ENCODE measurements around the gene SSRP1. TPM values are rescaled to one million over a fixed set of nuclear protein-coding genes. Genes with fewer than 3 reads are reported as not detected.

Gene SSRP1
- total and polyA plus RNA-seq, 2 of the 4 experiments (the other 2 are of a cell fraction) = 106 to 146 TPM

GRCh38 chr11:57368845-57369232, 33.1 kb upstream of the SSRP1 start:
- ATAC-seq (ENCODE audit: low read depth) = no peak
- no peak overlapping the region for H2AFZ ChIP-seq (replicated peaks; ENCODE audit: low read length, poor library complexity)

More at GRCh38 chr11:57368845-57369232, 33.1 kb upstream of the SSRP1 start:
- H3K18ac ChIP-seq (ENCODE audit: low read depth, low read length) = no peak overlapping the region
- WGBS, 2 experiments (ENCODE audit: extremely low coverage in 2 of 2, insufficient read length in 1 of 2) = 43% methylated on average over 1 of the region's 5 CpGs; no CpG with 5 or more reads in 1 of the 2 experiments
- no peak overlapping the region for H3K56ac ChIP-seq (ENCODE audit: extremely low read depth, insufficient read depth, low read length)
- no peak overlapping the region for H2BK20ac ChIP-seq (ENCODE audit: low read depth, low read length)
- POLR2A ChIA-PET (ENCODE audit: unreplicated experiment) = no interaction called here
- peaks cover 39% of the 10 kb centered on the region for H3K27me3 ChIP-seq (ENCODE audit: control insufficient read depth, insufficient read depth, low read length)
- no peak overlapping the region for H3K4ac ChIP-seq (ENCODE audit: low read depth, low read length)
- no peak overlapping the region for H4K8ac ChIP-seq (ENCODE audit: low read depth in 2 of 2, low read length in 2 of 2)
- H3K4me1 ChIP-seq (ENCODE audit: control insufficient read depth, insufficient read depth, low read length) = no peaks in the 10 kb centered on the region
- no peaks in the 10 kb centered on the region for H3K79me1 ChIP-seq (ENCODE audit: low read depth in 1 of 2, low read length in 2 of 2)
- no TSS peak for BruUV-seq (replicated peaks)
- H3K9me1 ChIP-seq (ENCODE audit: insufficient read depth, low read length) = no peaks in the 10 kb centered on the region
- no peak overlapping the region for H3K9ac ChIP-seq (ENCODE audit: low read depth, low read length)
- H2AK9ac ChIP-seq (replicated peaks; ENCODE audit: low read depth, low read length, poor library complexity) = no peak overlapping the region
- H3K4me3 ChIP-seq (ENCODE audit: insufficient read depth, low read depth, low read length) = no peak overlapping the region
- DNase-seq = no peak
- TF ChIP-seq MXI1 (IDR thresholded peaks at IDR 0.05; ENCODE audit: borderline replicate concordance, low read depth, low read length) = no peak
- no peak for TF ChIP-seq SMC3 (IDR thresholded peaks at IDR 0.05; ENCODE audit: low read depth, low read length)
- TF ChIP-seq MAZ (IDR thresholded peaks at IDR 0.05; ENCODE audit: borderline replicate concordance, low read depth, low read length) = no peak
- TF ChIP-seq POLR2A (IDR thresholded peaks at IDR 0.05; ENCODE audit: low read depth, low read length) = no peak
- TF ChIP-seq USF2 (IDR thresholded peaks at IDR 0.05; ENCODE audit: low read depth, low read length) = no peak
- TF ChIP-seq CHD1 (IDR thresholded peaks at IDR 0.05; ENCODE audit: low read depth, low read length) = no peak
- no peak for TF ChIP-seq RCOR1 (IDR thresholded peaks at IDR 0.05; ENCODE audit: insufficient replicate concordance, low read length)
- no peak for TF ChIP-seq ELK1 (IDR thresholded peaks at IDR 0.05; ENCODE audit: borderline replicate concordance, low read depth, low read length)
- no peak for TF ChIP-seq RFX5 (IDR thresholded peaks at IDR 0.05; ENCODE audit: low read depth, low read length)
- no peak overlapping the region for H3K23ac ChIP-seq (ENCODE audit: low read depth, low read length)
- no peak overlapping the region for H2BK5ac ChIP-seq (ENCODE audit: low read depth, low read length, poor library complexity, severe bottlenecking)
- no peak overlapping the region for H3K14ac ChIP-seq (replicated peaks; ENCODE audit: low read depth, low read length)
- CTCF ChIA-PET = no interaction called here
- H4K91ac ChIP-seq (ENCODE audit: insufficient read depth, low read depth, low read length) = no peak overlapping the region
- no peak overlapping the region for H4K5ac ChIP-seq (ENCODE audit: low read depth, low read length)
- no peak overlapping the region for H3K4me2 ChIP-seq (ENCODE audit: low read depth, low read length)
- no peak overlapping the region for H2BK120ac ChIP-seq (ENCODE audit: low read depth, low read length)
- dilution Hi-C loops (cut with HindIII; ENCODE audit: low sequenced_read_pairs, unreplicated experiment) (no loop called here), intact Hi-C loops (cut with micrococcal nuclease) (no loop called here), in situ Hi-C loops (cut with MboI; ENCODE audit: low sequenced_read_pairs) (loop anchor here (25.0 kb wide), 1 partner anchor 532 kb away; no protein-coding TSS in a partner anchor)
- no peak overlapping the region for H2AK5ac ChIP-seq (ENCODE audit: low read depth, low read length)
- H3K36me3 ChIP-seq (ENCODE audit: control insufficient read depth, insufficient read depth, low read length) = no peaks in the 10 kb centered on the region
- no peaks in the 10 kb centered on the region for H4K20me1 ChIP-seq (ENCODE audit: insufficient read depth, low read length)
- no peaks in the 10 kb centered on the region for H3K9me3 ChIP-seq (ENCODE audit: control insufficient read depth, insufficient read depth, low read length)
- H3K27ac ChIP-seq (ENCODE audit: insufficient read depth, low read length) = no peak overlapping the region
- H2BK15ac ChIP-seq (ENCODE audit: low read depth, low read length) = no peak overlapping the region
